GM19035 (cell line): Measurements from ENCODE around the gene PPP6R2.

Experiments
- ATAC-seq: cut with Tn5 transposase; IDR thresholded peaks from one replicate; pipeline ENCODE4 v1.9.1; 2021; ENCODE audit not compliant: unreplicated experiment

Gene PPP6R2

GRCh38 chr22:50342651-50343540, at the start of gene PPP6R2:
PPP6R2 (plus strand) TSS chr22:50343327; CDS start chr22:50393909, 50,582 bp downstream.
- peak; percentile 74 for ATAC-seq

- ATAC-seq: no peak
Measured at GRCh38 chr22:50293441-50294318, 49.4 kb upstream of the PPP6R2 start.

GRCh38 chr22:50294319-50294656, 48.8 kb upstream of the PPP6R2 start:
- no peak for ATAC-seq

GRCh38 chr22:50296658-50297490, 46.3 kb upstream of the PPP6R2 start:
- ATAC-seq: no peak

GRCh38 chr22:50297510-50298265, 45.4 kb upstream of the PPP6R2 start:
- no peak for ATAC-seq

GRCh38 chr22:50298266-50298637, 44.9 kb upstream of the PPP6R2 start:
- ATAC-seq: no peak

GRCh38 chr22:50298937-50299784, 44.0 kb upstream of the PPP6R2 start:
- ATAC-seq: no peak

- no peak for ATAC-seq
Measured at GRCh38 chr22:50299785-50300619, 43.1 kb upstream of the PPP6R2 start.

- no peak for ATAC-seq
Measured at GRCh38 chr22:50300620-50301257, 42.4 kb upstream of the PPP6R2 start.

- ATAC-seq: no peak
Measured at GRCh38 chr22:50301581-50301991, 41.5 kb upstream of the PPP6R2 start.

- no peak for ATAC-seq
Measured at GRCh38 chr22:50302041-50302541, 41.0 kb upstream of the PPP6R2 start.

GRCh38 chr22:50302564-50302963, 40.6 kb upstream of the PPP6R2 start:
- no peak for ATAC-seq

GRCh38 chr22:50303515-50303847, 39.6 kb upstream of the PPP6R2 start:
- no peak for ATAC-seq

- no peak for ATAC-seq
Measured at GRCh38 chr22:50303848-50304527, 39.1 kb upstream of the PPP6R2 start.

- no peak for ATAC-seq
Measured at GRCh38 chr22:50304528-50305392, 38.4 kb upstream of the PPP6R2 start.

GRCh38 chr22:50305393-50305922, 37.7 kb upstream of the PPP6R2 start:
- no peak for ATAC-seq
